Measurements from ENCODE around the gene SERPINI1.

The SERPINI1 gene, protein sequence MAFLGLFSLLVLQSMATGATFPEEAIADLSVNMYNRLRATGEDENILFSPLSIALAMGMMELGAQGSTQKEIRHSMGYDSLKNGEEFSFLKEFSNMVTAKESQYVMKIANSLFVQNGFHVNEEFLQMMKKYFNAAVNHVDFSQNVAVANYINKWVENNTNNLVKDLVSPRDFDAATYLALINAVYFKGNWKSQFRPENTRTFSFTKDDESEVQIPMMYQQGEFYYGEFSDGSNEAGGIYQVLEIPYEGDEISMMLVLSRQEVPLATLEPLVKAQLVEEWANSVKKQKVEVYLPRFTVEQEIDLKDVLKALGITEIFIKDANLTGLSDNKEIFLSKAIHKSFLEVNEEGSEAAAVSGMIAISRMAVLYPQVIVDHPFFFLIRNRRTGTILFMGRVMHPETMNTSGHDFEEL

DNA sequence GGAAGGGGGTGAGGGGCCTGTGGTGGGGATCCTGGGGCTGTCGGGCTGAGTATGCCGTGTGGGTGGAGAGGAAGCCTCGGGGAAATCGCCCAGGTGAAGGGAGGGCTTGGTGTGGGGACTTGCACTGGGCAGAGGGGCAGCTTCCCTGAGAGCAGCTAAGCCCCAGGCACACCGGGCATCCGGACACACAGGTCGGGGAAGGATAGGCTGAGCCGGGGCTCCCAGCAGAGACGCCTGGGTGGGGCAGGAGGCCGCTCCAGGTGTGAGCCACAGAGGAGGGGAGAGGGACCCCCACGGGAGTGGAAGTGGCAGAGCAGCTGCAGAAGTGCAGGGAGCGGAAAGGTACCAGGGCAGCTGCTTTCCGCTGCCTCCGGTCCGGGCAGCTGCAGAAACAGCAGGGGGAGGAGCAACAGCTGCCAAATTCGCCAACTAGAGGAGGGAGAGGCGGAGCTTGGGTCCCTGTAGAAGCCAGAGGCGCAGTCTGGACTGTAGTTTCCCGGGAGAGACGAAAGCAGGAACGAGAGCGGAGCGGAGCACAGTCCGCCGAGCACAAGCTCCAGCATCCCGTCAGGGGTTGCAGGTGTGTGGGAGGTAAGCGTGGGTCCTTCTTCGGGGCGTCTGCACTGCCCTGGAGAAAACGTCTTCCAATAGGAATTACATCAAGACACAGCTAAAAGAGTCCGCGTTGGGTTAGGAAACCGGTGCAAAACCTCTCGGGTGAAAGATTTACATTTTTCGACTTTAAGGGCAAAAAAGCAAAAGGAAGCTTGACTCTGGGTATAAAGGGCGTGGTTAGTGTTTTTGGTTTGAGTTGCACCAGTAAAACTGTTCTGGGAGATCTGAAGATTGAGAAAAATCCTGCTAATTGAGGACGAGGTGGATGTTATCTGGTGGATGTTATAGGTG lies at the start of gene SERPINI1:
Gene SERPINI1 (plus strand): TSS at position 489 of the 906 bp plus-strand sequence. CDS start 53,408 bp downstream, outside the sequence.
- peak; percentile 80 for DNase-seq (ENCODE audit: low spot score)

DNA sequence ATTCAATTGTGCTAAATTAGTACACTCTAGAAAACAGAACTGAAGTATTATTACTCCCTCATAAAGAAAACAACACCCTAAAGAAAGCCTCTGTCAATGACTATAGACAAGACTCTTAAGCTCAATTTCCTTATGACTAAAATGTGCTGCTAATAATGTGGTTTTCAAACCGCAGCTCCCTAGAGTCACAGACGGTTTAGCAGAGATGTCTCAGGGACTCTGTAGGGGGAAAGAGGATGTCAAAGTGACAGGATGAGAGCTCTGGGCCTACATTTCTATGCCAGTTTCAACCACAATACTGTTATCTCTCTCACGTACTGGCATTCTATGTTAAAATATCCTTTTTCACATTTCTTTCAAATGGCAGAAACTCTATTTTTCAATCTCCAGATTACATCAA lies 44.2 kb upstream of the SERPINI1 start:
- peak; percentile 83 for DNase-seq (ENCODE audit: low spot score)

DNA sequence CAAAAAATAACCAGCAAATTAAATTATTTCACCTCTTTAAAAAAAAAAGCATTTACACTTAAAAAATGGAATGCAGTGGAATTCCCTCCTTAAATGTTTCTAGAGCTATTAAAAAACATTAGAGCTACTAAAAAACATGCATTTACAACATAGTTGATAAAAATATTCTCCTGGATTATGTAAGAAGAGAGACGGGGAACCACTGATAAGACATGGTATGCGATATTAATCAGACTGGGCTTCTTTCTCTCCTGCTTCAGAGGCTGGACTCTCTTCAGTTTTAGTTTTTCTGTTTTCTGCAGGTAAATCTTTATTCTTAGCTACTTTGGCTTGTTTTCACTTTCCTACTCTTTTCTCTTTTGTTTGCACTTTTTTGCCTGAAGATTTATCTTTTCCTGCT lies 41.4 kb upstream of the SERPINI1 start:
- DNase-seq (ENCODE audit: low spot score): no peak

DNA sequence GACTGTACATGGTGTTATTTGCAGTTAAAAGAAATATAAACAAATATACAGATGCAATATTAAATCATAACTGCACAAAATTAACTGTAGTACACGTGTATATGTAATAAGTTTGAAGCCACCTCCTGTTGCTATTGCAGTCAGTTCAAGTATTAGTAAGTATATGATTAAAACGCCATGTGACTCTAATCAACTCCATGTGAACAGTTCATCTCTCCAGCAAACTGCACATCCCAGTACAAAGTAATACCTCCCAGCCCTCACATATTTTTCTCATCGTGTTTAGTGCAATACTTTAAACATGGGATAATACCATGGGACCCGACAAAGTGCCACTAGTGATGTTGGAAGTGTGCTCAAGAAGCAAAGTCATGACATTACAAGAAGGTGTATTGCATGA lies 35.5 kb upstream of the SERPINI1 start:
- DNase-seq (ENCODE audit: low spot score): no peak

DNA sequence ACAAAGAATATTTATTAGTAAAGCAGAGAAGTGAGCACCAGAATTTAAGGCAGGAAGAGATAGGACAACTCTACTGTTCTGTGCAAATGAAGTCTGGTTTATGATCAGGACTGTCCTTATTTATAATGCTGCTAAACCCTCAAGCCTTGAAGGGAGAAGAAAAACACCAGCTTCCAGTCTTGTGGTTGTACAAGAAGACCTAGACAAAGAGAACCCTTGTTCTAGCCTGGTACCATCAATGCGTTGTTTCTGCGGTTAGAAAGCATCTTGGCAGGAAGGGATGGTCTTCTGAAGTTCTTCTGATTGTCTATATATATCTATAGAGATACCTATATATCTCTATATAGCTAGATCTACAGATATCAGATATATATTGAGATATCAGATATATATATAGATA lies 34.6 kb upstream of the SERPINI1 start:
- DNase-seq (ENCODE audit: low spot score): no peak

DNA sequence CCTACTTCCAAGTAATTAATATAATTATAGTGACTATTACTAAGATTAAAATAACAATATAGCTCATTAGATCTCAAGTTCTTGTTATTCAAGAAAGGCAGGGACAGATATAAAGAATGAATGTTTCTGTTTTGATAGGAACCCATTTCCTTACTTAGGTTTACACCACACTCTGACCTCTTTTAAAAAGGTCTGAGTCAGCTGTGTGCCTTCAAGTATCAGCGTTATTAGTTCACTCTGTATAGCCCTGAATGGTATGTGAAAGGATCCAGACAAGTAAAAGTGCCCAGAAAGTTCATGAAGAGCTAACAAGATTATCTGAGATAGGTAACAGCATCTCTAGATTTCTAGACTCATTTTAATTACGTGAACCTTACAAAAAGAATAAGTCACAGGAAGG lies 29.7 kb upstream of the SERPINI1 start:
- DNase-seq (ENCODE audit: low spot score): no peak

DNA sequence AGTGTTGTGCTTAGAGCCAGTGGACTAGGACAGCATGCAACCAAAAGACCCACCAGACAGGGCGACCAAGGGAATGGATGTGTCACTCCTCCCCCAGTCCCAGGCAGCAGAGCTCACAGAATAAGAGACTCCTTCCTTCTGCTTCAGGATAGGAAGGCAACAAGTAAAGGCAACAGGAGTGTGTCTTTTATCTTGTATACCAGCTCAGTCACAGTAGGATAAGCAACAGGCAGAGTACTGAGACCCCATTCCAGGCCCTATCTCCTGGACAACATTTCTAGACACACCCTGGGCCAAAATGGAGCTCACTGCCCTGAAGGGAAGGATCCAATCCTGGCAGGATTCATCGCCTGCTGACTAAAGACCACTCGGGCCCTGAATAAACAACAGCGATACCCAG lies 25.8 kb upstream of the SERPINI1 start:
- DNase-seq (ENCODE audit: low spot score): no peak

DNA sequence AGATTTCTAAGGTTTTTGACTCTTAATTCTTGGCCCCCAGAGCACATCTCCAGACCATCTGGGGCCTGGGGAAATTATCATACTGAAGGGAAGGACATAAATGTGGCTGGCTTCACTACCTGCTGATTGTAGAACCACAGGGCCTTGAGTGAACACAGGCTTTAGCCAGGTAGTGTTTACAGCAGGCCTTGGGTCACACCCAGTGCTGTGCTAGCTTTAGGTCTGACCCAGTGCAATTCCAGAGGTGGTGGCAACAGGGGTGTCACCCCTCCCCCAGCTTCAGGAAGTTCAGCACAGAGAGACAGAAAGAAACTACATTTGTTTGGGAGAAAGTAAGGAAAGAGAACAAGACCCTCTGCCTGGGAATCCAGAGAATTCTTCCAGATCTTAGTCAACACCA lies 25.0 kb upstream of the SERPINI1 start:
- DNase-seq (ENCODE audit: low spot score): no peak

DNA sequence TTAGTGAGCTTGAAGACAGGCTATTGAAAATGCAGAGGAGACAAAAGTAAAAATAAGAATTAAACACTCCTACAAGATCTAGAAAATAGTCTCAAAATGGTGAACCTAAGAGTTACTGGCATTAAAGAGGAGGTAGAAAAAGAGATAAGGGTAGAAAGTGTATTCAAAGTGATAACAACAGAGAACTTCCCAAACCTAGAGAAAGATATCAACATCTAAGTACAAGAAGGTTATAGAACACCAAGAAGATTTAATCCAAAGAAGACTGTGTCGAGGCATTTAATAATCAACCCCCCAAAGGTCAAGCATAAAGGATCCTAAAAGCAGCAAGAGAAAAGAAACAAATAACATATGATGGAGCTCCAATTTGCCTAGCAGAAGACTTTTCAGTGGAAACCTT lies 24.1 kb upstream of the SERPINI1 start:
- no peak for DNase-seq (ENCODE audit: low spot score)

DNA sequence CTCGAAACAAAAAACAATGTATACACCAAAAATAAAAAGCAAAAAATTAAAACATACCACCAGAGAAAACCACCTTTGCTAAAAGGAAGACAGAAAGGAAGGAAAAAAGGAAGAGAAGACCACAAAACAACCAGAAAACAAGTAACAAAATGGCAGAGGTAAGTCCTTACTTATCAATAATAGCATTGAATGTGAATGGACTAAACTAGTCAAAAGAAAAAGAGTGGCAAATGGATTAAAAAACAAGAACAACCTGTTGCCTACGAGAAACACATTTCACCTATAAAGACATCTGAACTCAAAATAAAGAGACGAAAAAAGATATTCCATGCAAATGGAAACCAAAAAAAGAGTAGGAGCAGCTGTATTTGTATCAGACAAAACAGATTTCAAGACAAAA lies 23.1 kb upstream of the SERPINI1 start:
- no peak for DNase-seq (ENCODE audit: low spot score)

DNA sequence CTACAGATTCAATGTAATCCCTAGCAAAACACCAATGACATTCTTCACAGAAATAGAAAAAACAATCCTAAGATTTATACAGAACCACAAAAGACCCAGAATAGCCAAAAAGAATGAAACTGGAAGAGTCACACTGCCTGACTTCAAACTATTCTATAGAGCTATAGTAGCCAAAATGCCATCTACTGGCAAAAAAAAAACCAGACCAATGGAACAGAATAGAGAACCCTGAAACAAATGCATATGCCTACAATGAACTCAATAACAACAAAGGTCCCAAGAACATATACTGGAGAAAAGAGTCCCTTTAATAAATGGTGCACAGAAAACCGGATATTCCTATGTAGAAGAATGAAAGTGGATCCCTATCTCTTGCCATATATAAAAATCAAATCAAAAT lies 20.6 kb upstream of the SERPINI1 start:
- no peak for DNase-seq (ENCODE audit: low spot score)

DNA sequence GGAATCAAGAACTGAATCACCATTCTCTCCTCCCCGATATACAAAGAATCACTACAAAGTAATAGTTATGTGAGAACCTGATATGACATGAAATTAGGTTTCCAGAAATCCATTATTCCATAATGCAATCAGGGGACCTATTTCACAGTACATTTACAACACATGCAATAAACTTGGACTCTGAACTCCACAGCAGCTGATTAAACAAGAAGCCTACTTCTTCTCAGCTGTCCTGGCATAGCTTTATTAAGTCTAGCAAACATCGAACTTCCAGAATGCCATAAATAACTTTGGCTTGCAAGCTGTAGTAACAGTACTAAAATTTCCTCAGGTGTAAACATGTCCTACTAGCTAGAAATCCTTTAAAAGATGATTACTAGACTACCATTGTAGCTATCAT lies 18.6 kb upstream of the SERPINI1 start:
- no peak for DNase-seq (ENCODE audit: low spot score)

DNA sequence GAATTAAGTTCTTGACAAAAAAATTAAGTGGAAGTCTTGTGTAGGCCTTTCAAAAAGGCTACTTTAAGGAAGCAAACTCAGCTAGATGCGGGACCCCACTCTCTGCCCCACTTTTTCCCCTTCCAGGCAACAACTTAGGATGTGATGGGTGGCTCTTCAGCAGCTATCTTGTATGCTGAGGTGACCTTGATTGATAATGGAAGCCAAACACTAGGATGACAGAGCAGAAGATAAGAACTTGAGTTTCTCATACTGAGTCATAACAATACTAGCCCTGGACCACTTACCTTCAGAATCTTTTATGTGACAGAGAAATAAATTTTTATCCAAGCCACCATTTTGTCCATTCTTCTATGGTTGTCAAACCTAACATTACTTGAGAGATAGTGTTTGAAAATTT lies 16.9 kb upstream of the SERPINI1 start:
- DNase-seq (ENCODE audit: low spot score): peak; percentile 20

DNA sequence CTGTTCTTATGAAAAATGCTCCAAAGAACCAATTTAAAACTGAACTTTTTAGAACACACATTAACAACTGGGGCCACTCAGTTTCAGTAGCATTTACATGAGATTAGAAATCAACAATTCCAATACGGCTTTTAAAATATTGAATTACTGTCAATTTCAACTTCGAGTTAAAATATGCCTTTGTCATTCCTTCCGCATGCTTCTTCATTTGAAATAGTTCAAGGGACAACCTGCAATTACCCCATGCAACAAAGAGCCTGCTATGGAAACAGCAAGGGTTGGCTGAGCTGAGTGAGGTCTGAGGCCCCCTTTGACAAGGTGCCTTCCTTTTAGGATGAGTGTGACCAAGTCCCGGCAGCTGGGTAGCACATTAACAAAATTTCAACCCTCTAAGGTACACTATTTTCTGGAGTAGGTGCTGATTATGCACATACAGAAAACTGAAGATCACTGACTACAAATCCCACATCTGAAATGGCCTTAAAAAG lies 12.5 kb upstream of the SERPINI1 start:
- no peak for DNase-seq (ENCODE audit: low spot score)

DNA sequence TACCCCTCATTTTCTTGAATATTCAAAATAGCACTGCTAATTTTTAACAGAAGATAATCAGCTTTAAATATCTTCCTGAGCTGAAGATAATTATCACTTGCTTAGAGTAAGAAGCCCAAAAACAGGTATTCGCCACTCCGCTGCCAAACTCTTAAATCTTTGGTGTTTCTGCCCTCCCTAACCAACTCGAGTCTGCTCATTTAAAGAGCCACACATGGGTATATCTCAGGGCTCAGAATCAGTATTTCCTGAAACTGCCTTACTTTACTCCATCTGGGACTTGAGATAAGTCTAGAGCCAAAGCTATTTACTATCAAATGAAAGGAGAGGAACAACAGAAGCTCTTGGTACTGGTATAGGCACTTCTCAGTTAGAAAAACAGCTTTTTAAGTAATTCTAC lies 11.6 kb upstream of the SERPINI1 start:
- DNase-seq (ENCODE audit: low spot score): no peak

DNA sequence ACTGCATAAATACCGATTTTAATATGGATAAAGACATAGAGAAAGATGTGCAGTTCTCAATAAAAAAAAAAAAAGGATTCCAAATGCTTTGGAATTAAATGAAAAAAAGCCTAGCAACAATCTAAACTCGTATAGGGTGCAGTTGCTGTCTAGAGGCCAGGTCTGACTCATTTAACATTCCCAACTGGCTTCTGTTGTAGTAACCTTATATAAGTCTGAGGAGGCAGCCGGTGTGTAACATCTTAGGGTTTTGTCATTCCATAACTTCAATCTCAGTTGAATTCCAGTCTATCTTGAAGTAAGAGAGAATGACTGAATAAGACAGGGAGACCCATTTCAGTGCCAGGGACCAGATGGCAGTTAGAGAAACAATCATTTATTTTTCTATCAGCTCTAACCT lies 7.3 kb upstream of the SERPINI1 start:
- no peak for DNase-seq (ENCODE audit: low spot score)

DNA sequence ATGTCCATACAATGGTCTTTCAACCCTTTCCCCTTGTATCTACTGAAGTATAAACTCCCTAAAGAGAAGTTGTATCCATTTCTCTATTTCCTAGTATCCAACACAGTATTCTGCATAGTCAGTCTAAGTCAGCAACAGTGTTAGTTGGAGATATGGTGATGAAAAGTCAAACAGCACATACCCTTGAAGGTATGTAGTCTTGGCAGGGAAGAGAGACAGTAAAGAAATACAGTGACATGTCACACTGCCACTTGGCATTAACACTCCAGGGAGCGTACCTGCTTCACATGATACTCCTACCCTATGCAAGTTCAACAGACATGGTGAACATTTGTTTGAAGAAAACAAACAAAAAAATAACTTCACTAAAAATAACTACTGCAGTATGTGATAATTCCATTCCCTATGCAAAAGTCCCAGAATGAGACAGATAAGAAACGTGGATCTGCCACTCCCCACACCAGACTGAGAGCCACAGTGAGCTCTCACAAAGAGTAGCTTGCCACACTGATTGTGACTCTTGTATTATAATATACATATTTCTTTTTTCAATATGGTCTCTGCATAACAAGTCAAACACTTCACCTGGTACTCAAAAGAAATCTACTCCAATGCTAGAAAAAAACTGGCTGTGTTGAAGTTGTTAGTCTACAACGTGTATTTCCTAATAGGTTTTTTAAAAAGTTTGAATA lies 6.7 kb upstream of the SERPINI1 start:
- DNase-seq (ENCODE audit: low spot score): no peak

DNA sequence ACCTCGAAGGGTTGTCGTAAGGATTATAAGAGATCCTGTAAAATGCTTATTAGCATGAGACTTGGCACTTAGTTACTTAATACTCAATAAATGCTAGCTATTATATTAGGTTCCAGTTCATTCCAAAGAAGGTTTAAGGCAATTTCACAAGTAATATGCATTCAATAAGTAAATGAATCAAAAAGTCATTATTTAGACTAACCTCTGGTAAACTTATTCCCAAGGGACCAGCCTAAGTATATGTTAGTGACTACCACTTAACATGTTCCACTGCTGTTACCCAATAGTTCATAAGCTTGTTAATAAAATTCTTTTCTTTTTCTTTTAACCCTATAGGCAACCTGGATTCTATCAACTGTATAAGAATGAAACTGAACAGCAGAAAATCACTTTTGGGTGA lies 5.9 kb upstream of the SERPINI1 start:
- DNase-seq (ENCODE audit: low spot score): no peak

DNA sequence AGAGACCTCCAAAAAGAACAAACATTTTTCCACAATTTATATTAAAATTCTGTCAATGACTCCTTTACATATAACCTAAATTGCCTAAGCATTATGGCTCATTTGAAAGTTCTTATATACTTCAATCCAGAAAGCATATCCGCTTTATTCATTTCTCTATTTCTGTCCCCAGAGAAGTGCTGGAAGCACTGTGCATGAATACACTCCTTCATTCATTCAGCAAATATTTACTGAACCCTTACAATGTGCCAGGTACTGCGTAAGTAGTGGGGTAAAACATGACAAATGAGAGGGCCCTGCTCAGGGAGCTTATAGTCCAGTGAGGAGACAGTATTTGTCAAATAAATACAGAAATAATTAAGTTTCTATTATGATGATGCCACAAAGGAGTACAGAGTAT lies 4.1 kb upstream of the SERPINI1 start:
- DNase-seq (ENCODE audit: low spot score): no peak

DNA sequence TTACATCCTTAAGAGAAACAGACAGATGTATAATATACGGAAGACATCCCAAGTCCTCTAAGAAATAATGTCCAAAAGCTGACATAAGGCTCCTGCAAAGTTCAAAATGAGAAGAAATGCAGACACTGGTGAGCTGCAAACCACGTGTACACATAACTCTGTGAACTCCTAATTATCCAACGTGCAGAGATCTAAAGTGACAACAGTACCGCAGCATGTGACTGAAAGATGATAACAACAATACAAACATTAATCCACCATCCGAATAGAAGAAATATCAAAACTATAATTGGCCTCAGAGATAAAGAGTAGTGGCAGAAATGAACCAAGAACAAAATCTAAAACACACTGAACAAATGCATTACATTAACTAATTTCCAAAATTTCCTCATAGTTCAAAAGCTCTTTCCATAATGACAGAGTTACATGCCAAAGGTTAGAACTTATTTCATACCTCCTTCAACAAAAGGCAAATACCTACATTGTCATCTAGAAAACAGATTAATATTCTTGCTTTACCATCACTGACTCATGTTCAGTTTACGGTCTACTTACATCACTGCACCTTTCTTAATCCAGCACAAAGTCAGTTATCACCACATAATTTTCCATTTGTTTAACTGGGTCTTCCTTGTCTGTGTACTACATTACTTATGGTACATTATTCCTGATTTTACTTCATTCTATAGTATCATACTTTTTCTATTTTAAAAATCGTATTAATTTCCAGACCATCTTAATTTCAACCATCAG lies 3.0 kb upstream of the SERPINI1 start:
- DNase-seq (ENCODE audit: low spot score): no peak

DNA sequence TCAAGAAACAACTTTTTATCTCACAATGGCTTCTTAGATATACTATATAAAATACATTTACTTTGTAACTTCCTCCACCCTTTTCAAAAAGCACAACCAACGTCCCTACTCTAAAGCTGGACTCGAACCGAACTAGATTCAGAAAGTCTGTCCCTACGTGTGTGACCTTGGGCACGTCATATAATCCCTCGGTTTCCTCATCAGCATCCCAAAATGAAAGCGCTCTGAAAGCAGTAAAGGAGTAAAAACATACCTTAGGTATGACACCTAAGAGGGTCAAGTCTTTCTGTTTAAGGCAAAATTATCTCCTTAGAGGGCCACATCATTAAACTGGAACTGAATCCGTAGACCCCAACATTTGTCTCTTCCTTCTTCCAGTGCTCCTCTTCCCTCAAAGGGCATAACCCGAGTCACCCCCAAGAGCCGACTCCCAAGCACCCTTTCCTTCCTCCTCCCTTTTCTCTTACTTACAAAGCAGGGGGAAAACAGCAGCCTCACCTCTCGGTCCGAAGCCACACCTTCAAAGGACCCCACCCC lies 1.5 kb upstream of the SERPINI1 start:
- DNase-seq (ENCODE audit: low spot score): peak; percentile 30

Measured in activated CD4-positive, alpha-beta T cell treated with anti-CD3 and anti-CD28 coated beads, Interleukin-2, Interleukin-4, amounts not matched to agents 100 ng/mL and 50 ng/mL, durations not matched to agents 16 hours and 8 hours (primary cell).